Measurements from ENCODE around the gene FES.

Gene FES

GRCh38 chr15:90879730-90880366 lies 4.5 kb upstream of the FES start:
- in situ Hi-C loops (cut with MboI; ENCODE audit: low pct_unique_long_range_greater_than_20kb, low sequenced_read_pairs, unreplicated experiment) = loop anchor here (25.0 kb wide), 1 partner anchor 568 kb away; no protein-coding TSS in a partner anchor
- DNase-seq (ENCODE audit: low spot score) = no peak
- TF ChIP-seq, protein P1, sequence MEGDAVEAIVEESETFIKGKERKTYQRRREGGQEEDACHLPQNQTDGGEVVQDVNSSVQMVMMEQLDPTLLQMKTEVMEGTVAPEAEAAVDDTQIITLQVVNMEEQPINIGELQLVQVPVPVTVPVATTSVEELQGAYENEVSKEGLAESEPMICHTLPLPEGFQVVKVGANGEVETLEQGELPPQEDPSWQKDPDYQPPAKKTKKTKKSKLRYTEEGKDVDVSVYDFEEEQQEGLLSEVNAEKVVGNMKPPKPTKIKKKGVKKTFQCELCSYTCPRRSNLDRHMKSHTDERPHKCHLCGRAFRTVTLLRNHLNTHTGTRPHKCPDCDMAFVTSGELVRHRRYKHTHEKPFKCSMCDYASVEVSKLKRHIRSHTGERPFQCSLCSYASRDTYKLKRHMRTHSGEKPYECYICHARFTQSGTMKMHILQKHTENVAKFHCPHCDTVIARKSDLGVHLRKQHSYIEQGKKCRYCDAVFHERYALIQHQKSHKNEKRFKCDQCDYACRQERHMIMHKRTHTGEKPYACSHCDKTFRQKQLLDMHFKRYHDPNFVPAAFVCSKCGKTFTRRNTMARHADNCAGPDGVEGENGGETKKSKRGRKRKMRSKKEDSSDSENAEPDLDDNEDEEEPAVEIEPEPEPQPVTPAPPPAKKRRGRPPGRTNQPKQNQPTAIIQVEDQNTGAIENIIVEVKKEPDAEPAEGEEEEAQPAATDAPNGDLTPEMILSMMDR (IDR thresholded peaks at IDR 0.05; ENCODE audit: extremely low read depth, insufficient read depth, missing control alignments) = no peak

DNA sequence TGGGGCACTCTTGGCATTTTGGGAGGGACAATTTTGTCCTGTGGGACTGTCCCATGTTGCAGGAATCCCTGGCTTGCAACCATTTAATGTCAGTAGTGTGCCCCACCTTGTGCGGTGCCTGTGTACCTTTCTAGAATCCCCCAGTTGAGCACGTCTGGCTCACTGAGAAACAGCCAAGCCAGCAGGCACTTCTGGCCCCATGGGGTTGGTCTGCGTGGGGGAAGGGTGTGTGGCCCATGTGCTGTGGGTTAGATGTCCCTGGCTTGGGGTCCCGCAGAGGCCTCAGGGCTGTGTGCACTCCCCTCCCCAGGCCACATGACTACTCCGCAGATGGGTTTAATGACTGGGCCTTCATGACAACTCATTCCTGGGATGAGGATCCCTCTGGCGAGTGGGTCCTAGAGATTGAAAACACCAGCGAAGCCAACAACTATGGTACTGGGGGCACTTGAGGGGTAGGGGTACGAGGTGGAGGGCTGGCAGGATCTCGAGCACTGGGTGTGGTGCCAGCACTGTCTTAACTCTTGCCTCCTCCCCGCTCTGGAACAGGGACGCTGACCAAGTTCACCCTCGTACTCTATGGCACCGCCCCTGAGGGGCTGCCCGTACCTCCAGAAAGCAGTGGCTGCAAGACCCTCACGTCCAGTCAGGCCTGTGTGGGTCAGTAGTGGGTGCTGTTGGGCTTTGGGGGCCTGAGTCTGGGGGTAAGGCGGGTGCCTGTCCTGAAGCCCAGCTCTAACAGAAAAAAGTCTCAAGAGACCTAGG lies 3.7 kb upstream of the FES start:
- DNase-seq (ENCODE audit: low spot score) = no peak
- TF ChIP-seq, protein P1 (IDR thresholded peaks at IDR 0.05; ENCODE audit: extremely low read depth, insufficient read depth, missing control alignments) = no peak
- in situ Hi-C loops (cut with MboI; ENCODE audit: low pct_unique_long_range_greater_than_20kb, low sequenced_read_pairs, unreplicated experiment) = loop anchor here (25.0 kb wide), 1 partner anchor 568 kb away; no protein-coding TSS in a partner anchor

- in situ Hi-C loops (cut with MboI; ENCODE audit: low pct_unique_long_range_greater_than_20kb, low sequenced_read_pairs, unreplicated experiment) = loop anchor here (25.0 kb wide), 1 partner anchor 569 kb away; no protein-coding TSS in a partner anchor
- TF ChIP-seq, protein P1 (IDR thresholded peaks at IDR 0.05; ENCODE audit: extremely low read depth, insufficient read depth, missing control alignments) = no peak
- DNase-seq (ENCODE audit: low spot score) = no peak
Observed at GRCh38 chr15:90881181-90881977, 2.9 kb upstream of the FES start.

DNA sequence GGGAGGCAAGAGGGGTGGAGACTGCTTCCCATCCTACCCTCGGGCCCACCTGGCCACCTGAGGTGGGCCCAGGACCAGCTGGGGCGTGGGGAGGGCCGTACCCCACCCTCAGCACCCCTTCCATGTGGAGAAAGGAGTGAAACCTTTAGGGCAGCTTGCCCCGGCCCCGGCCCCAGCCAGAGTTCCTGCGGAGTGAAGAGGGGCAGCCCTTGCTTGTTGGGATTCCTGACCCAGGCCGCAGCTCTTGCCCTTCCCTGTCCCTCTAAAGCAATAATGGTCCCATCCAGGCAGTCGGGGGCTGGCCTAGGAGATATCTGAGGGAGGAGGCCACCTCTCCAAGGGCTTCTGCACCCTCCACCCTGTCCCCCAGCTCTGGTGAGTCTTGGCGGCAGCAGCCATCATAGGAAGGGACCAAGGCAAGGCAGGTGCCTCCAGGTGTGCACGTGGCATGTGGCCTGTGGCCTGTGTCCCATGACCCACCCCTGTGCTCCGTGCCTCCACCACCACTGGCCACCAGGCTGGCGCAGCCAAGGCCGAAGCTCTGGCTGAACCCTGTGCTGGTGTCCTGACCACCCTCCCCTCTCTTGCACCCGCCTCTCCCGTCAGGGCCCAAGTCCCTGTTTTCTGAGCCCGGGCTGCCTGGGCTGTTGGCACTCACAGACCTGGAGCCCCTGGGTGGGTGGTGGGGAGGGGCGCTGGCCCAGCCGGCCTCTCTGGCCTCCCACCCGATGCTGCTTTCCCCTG lies 2.2 kb upstream of the FES start:
- in situ Hi-C loops (cut with MboI; ENCODE audit: low pct_unique_long_range_greater_than_20kb, low sequenced_read_pairs, unreplicated experiment) = loop anchor here (25.0 kb wide), 1 partner anchor 570 kb away; no protein-coding TSS in a partner anchor
- no peak for DNase-seq (ENCODE audit: low spot score)
- TF ChIP-seq, protein P1 (IDR thresholded peaks at IDR 0.05; ENCODE audit: extremely low read depth, insufficient read depth, missing control alignments) = no peak

- TF ChIP-seq, protein P1 (IDR thresholded peaks at IDR 0.05; ENCODE audit: extremely low read depth, insufficient read depth, missing control alignments) = no peak
- no peak for DNase-seq (ENCODE audit: low spot score)
- in situ Hi-C loops (cut with MboI; ENCODE audit: low pct_unique_long_range_greater_than_20kb, low sequenced_read_pairs, unreplicated experiment) = loop anchor here (25.0 kb wide), 1 partner anchor 571 kb away; no protein-coding TSS in a partner anchor
Observed at GRCh38 chr15:90882781-90883525, 1.4 kb upstream of the FES start.

All from GM13977 (cell line).